Osteoblast (primary cell): ENCODE data around the gene C6orf52. TPM values are rescaled to one million over a fixed set of nuclear protein-coding genes. Genes with fewer than 3 reads are reported as not detected.
A peak's percentile ranks its signal among the peaks of the same experiment; 100 is the strongest.
"Not testable (repeated sequence)": the region's sequence is repeated elsewhere in the genome, so short reads cannot be mapped to it uniquely, and the experiment has no call there.

Source experiments
- DNase-seq: peaks from one replicate; pipeline ENCODE4 v3.0.0; 2011; ENCODE audit warnings: low spot score, mixed read lengths; ENCODE audit not compliant: insufficient read length; ENCODE audit errors: missing footprints
- H2AFZ ChIP-seq: 2 replicates; pipeline ENCODE4 v1.6.0; 2011; ENCODE audit warnings: mild to moderate bottlenecking, low read length
- H3K27ac ChIP-seq: 2 replicates; pipeline ENCODE4 v1.5.1; 2011; ENCODE audit warnings: mild to moderate bottlenecking, low read depth, low read length, moderate library complexity
- H3K27me3 ChIP-seq: 2 replicates; pipeline ENCODE4 v1.6.0; 2012; ENCODE audit warnings: mild to moderate bottlenecking, control low read depth, inconsistent platforms, low read length, moderate library complexity; ENCODE audit not compliant: insufficient read depth
- H3K36me3 ChIP-seq: 2 replicates; pipeline ENCODE4 v1.5.1; 2011; ENCODE audit warnings: mild to moderate bottlenecking, low read length, control low read depth, moderate library complexity; ENCODE audit not compliant: insufficient read depth
- H3K4me1 ChIP-seq: 2 replicates; pipeline ENCODE4 v1.5.1; 2011; ENCODE audit warnings: mild to moderate bottlenecking, low read length, control low read depth, moderate library complexity; ENCODE audit not compliant: insufficient read depth
- H3K4me2 ChIP-seq: 2 replicates; pipeline ENCODE4 v1.6.0; 2011; ENCODE audit warnings: mild to moderate bottlenecking, low read length; ENCODE audit not compliant: insufficient read depth
- H3K4me3 ChIP-seq: fragments of 200-600 bp; sonication (generic); 3 replicates; pipeline ENCODE4 v1.5.1; 2012; ENCODE audit warnings: mild to moderate bottlenecking, low read length, inconsistent platforms; ENCODE audit not compliant: insufficient read depth
- H3K79me2 ChIP-seq: 2 replicates; pipeline ENCODE4 v1.6.0; 2012; ENCODE audit warnings: mild to moderate bottlenecking, low read length, control low read depth, inconsistent platforms; ENCODE audit not compliant: insufficient read depth
- H3K9me3 ChIP-seq: 2 replicates; pipeline ENCODE4 v1.5.1; 2011; ENCODE audit warnings: low read depth, low read length, control low read depth
- H4K20me1 ChIP-seq: 2 replicates; pipeline ENCODE4 v1.6.0; 2012; ENCODE audit warnings: mild to moderate bottlenecking, low read length, control low read depth; ENCODE audit not compliant: insufficient read depth
- CTCF ChIP-seq: IDR thresholded peaks from 2 replicates; pipeline ENCODE4 v1.5.1; 2011; ENCODE audit warnings: mild to moderate bottlenecking, low read depth, low read length, moderate library complexity; ENCODE audit errors: extremely low read depth
- total RNA-seq: library from RNA; depleted of rRNA; stranded (reverse); fragments of >200 nt; gene quantifications from 2 replicates; pipeline ENCODE4 v1.2.3, GENCODE V29; 2012

C6orf52 gene
- total RNA-seq, 1 donor, result not detected

GRCh38 chr6:10722820-10723566 is 28.6 kb upstream of the C6orf52 start, which contains the start of gene TMEM14C:
Gene TMEM14C (plus strand): TSS chr6:10723070. CDS start chr6:10724614, 1,544 bp downstream.
- Histone ChIP-seq H3K4me2 (peak within 1 kb of the TSS; percentile 99), H3K27ac (peak within 1 kb of the TSS; percentile 86), H3K79me2 (peaks cover 39% of the 10 kb centered on the region), H2AFZ (peak within 1 kb of the TSS; percentile 98), H4K20me1 (no peaks in the 10 kb centered on the region), H3K4me3 (peak within 1 kb of the TSS; percentile 92), H3K27me3 (no peaks in the 10 kb centered on the region), H3K9me3 (no peaks in the 10 kb centered on the region), H3K4me1 (peaks cover 15% of the 10 kb centered on the region), H3K36me3 (peaks cover 17% of the 10 kb centered on the region)
- peak; percentile 99 for DNase-seq
- TF ChIP-seq CTCF, result no peak

- H3K27me3 ChIP-seq, result no peaks in the 10 kb centered on the region
- H3K4me3 ChIP-seq, result peak overlapping the region; percentile 92
- H3K36me3 ChIP-seq, result peaks cover 17% of the 10 kb centered on the region
- peak overlapping the region; percentile 99 for H3K4me2 ChIP-seq
- H3K4me1 ChIP-seq, result peaks cover 15% of the 10 kb centered on the region
- no peaks in the 10 kb centered on the region for H3K9me3 ChIP-seq
- H3K79me2 ChIP-seq, result peaks cover 35% of the 10 kb centered on the region
- peak overlapping the region; percentile 86 for H3K27ac ChIP-seq
- no peaks in the 10 kb centered on the region for H4K20me1 ChIP-seq
- TF ChIP-seq CTCF, result no peak
- no peak for DNase-seq
- peak overlapping the region; percentile 98 for H2AFZ ChIP-seq
Observed at GRCh38 chr6:10722570-10722819, 28.1 kb upstream of the C6orf52 start.

GRCh38 chr6:10721850-10722569 is 27.6 kb upstream of the C6orf52 start:
- Histone ChIP-seq H2AFZ (peak overlapping the region; percentile 98), H3K4me2 (peak overlapping the region; percentile 99), H3K9me3 (no peaks in the 10 kb centered on the region), H3K79me2 (peaks cover 35% of the 10 kb centered on the region), H3K36me3 (peaks cover 17% of the 10 kb centered on the region), H3K27ac (peak overlapping the region; percentile 86), H3K4me3 (peak overlapping the region; percentile 92), H4K20me1 (no peaks in the 10 kb centered on the region), H3K27me3 (no peaks in the 10 kb centered on the region), H3K4me1 (peaks cover 15% of the 10 kb centered on the region)
- DNase-seq, result no peak
- no peak for TF ChIP-seq CTCF

- H2AFZ ChIP-seq, result peak overlapping the region; percentile 55
Observed at GRCh38 chr6:10720960-10721849, 26.8 kb upstream of the C6orf52 start.

More at GRCh38 chr6:10720960-10721849, 26.8 kb upstream of the C6orf52 start:
- Histone ChIP-seq H3K4me2 (peak overlapping the region; percentile 71), H3K36me3 (peaks cover 16% of the 10 kb centered on the region), H3K4me1 (peaks cover 15% of the 10 kb centered on the region), H3K79me2 (peaks cover 33% of the 10 kb centered on the region), H3K4me3 (peak overlapping the region; percentile 72)
- not testable (repeated sequence) for H3K27ac ChIP-seq, H4K20me1 ChIP-seq, H3K9me3 ChIP-seq, H3K27me3 ChIP-seq, DNase-seq
